Ovary (tissue), 9 donors: ENCODE results near the gene LRRC71. TPM values are rescaled to one million over a fixed set of nuclear protein-coding genes. Genes with fewer than 3 reads are reported as not detected.
A peak's percentile ranks its signal among the peaks of the same experiment; 100 is the strongest.

Source experiments
- DNase-seq, 5 donors: peaks; one replicate each; pipeline ENCODE4 v3.0.0-alpha.2; 2019 to 2020
- H3K27ac ChIP-seq, 2 donors: fragments of 200-600 bp; one replicate each; pipeline versions ENCODE4 v1.5.1 to v1.8.0; 2019 to 2022
- H3K27me3 ChIP-seq: fragments of 200-600 bp; one replicate; pipeline ENCODE4 v1.8.0; 2022
- H3K36me3 ChIP-seq: fragments of 200-600 bp; sonication (generic); one replicate; pipeline ENCODE4 v1.5.1; 2019
- H3K4me1 ChIP-seq: one replicate; pipeline ENCODE4 v1.8.1; 2013; ENCODE audit warnings: mild to moderate bottlenecking, moderate library complexity; ENCODE audit not compliant: insufficient read depth
- H3K4me3 ChIP-seq: fragments of 200-600 bp; sonication (generic); one replicate; pipeline ENCODE4 v1.5.1; 2017
- H3K9me3 ChIP-seq, 2 donors: fragments of 200-600 bp in 1 of 2; sonication (generic) in 1 of 2; one replicate each; pipeline versions ENCODE4 v1.5.1 to v1.8.1; 2013 to 2019; ENCODE audit warnings: mild to moderate bottlenecking in 1 of 2, moderate library complexity in 1 of 2
- EP300 ChIP-seq: sonication (generic); formaldehyde crosslinking; IDR thresholded peaks from one replicate; pipeline ENCODE4 v1.6.1; 2017; ENCODE audit warnings: antibody characterized with exemption
- POLR2A ChIP-seq: fragments of 450-650 bp; IDR thresholded peaks from one replicate; pipeline ENCODE4 v1.6.1; 2017; ENCODE audit warnings: antibody characterized with exemption, mild to moderate bottlenecking, moderate library complexity
- WGBS, 3 donors: extraction: QIAGEN DNeasy Blood & Tissue Kit in 1 of 3; methylation state at CpG; one replicate each; pipeline versions ENCODE4 v1.1.5 to v1.1.7; 2013 to 2017; 5-methylcytosine and 5-hydroxymethylcytosine counted together
- intact Hi-C, 4 donors: fragments of 100-400 bp; cut with DNase I; formaldehyde crosslinking; loops; one replicate each; pipeline versions ENCODE4 v1.11.0 to v1.15.1; 2022 to 2023
- microRNA counts: library from miRNA; unstranded; fragments of <30 nt; microRNA quantifications from one replicate; lab custom pipeline; 2016
- microRNA-seq, 3 donors: library from miRNA; unstranded; fragments of <30 nt; microRNA quantifications; one replicate each; pipeline versions ENCODE4 to v1.2.0, GENCODE V29; 2019 to 2020
- polyA plus RNA-seq, 2 donors: library from polyadenylated mRNA; stranded (reverse); fragments of 200-250 nt in 1 of 2; fragments of 350-450 nt in 1 of 2; fragmentation: Illumina TruSeq in 1 of 2; extraction: RNeasy Lipid Tissue Mini Kit (QIAGEN cat#74804) in 1 of 2; gene quantifications; one replicate each; pipeline ENCODE4 v1.2.3, GENCODE V29; 2013 to 2014
- small RNA-seq: library from RNA; depleted of rRNA; stranded (forward); fragments of <200 nt; gene quantifications from one replicate; pipeline ENCODE3, GENCODE V24; 2016
- total RNA-seq, 7 donors: library from RNA; depleted of rRNA in 2 of 7; stranded (reverse); fragments of >200 nt in 2 of 7; fragmentation: NEBNext Ultra II Directional in 3 of 7; extraction: Animal tissue kit (Norgen Biotek cat#: 25700) in 3 of 7; gene quantifications; one replicate each; pipeline versions ENCODE4 v1.1.0 to v1.2.4, GENCODE V29; 2016 to 2023
- TF ChIP-seq, protein P1 (sequence below), 3 donors: fragments of 450-650 bp in 2 of 3; fragments of 200-600 bp in 1 of 3; IDR thresholded peaks; one replicate each; pipeline versions ENCODE4 v1.5.1 to v1.8.0; 2016 to 2022; ENCODE audit warnings: antibody characterized with exemption in 3 of 3, mild to moderate bottlenecking in 1 of 3
- donor health status: DM: no; HTN: no; CAD: no; lungs with moderate emphysema.
- donor health status: DM: no; HTN: no; CAD: no.
- donor health status: Bipolar disorder and iron deficiency.
- donor health status: DM: yes; HTN: yes; CAD: no.
- donor health status: DM: no; HTN: no; CAD: no.
- donor health status: DM: yes; HTN: yes; CAD: no.

Gene LRRC71
- total and polyA plus RNA-seq, 9 donors = 0.07 to 11.1 (median 0.80) TPM; not detected in 3

GRCh38 chr1:156973417-156973816, 53.0 kb downstream of the LRRC71 start:
- no peak overlapping the region for H3K4me3 ChIP-seq
- H3K36me3 ChIP-seq = no peaks in the 10 kb centered on the region
- H3K27me3 ChIP-seq = no peaks in the 10 kb centered on the region
- H3K9me3 ChIP-seq = no peaks in the 10 kb centered on the region
- no peak for DNase-seq
- H3K4me1 ChIP-seq = no peaks in the 10 kb centered on the region
- TF ChIP-seq, protein P1, sequence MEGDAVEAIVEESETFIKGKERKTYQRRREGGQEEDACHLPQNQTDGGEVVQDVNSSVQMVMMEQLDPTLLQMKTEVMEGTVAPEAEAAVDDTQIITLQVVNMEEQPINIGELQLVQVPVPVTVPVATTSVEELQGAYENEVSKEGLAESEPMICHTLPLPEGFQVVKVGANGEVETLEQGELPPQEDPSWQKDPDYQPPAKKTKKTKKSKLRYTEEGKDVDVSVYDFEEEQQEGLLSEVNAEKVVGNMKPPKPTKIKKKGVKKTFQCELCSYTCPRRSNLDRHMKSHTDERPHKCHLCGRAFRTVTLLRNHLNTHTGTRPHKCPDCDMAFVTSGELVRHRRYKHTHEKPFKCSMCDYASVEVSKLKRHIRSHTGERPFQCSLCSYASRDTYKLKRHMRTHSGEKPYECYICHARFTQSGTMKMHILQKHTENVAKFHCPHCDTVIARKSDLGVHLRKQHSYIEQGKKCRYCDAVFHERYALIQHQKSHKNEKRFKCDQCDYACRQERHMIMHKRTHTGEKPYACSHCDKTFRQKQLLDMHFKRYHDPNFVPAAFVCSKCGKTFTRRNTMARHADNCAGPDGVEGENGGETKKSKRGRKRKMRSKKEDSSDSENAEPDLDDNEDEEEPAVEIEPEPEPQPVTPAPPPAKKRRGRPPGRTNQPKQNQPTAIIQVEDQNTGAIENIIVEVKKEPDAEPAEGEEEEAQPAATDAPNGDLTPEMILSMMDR (IDR thresholded peaks at IDR 0.05) = no peak
- TF ChIP-seq POLR2A (no peak), EP300 (no peak)
- intact Hi-C loops = no loop called here
- 96 to 100% (median 99%) methylated on average over 2 of the region's 2 CpGs for WGBS, 3 donors
- H3K27ac ChIP-seq = no peak overlapping the region

DNA sequence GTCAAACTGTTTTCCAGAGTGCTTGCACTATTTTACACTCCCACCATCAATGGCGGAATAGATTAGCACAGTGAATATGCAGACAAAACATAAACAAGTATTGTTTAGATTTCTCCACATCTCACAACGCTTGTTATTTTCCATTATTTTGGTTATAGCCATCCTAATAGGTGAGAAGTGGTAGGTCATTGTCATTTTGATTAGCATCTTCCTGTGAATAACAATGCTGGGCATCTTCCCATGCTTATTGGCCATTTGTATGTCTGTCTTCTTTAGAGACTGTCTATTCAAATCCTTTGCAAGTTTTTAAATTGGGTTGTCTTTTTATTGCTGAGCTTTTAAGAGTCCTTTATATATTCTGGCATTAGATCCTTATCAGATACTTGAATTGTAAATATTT, 54.7 kb downstream of the LRRC71 start:
- TF ChIP-seq, protein P1 (IDR thresholded peaks at IDR 0.05) = no peak
- no peak for TF ChIP-seq POLR2A
- TF ChIP-seq EP300 = no peak
- H3K27ac ChIP-seq = no peak overlapping the region
- WGBS, 3 donors = 47 to 59% (median 53%) methylated on average over 2 of the region's 2 CpGs
- no peaks in the 10 kb centered on the region for H3K36me3 ChIP-seq
- no peaks in the 10 kb centered on the region for H3K27me3 ChIP-seq
- intact Hi-C loops = no loop called here
- no peak for DNase-seq
- H3K9me3 ChIP-seq = no peaks in the 10 kb centered on the region
- no peaks in the 10 kb centered on the region for H3K4me1 ChIP-seq
- H3K4me3 ChIP-seq = no peak overlapping the region

GRCh38 chr1:156980551-156980950, 60.1 kb downstream of the LRRC71 start:
- intact Hi-C loops = no loop called here
- no peaks in the 10 kb centered on the region for H3K36me3 ChIP-seq
- DNase-seq = no peak
- H3K4me1 ChIP-seq = no peaks in the 10 kb centered on the region
- no peaks in the 10 kb centered on the region for H3K9me3 ChIP-seq
- H3K27ac ChIP-seq = no peak overlapping the region
- no peaks in the 10 kb centered on the region for H3K27me3 ChIP-seq
- H3K4me3 ChIP-seq = no peak overlapping the region
- 13 to 20% (median 13%) methylated on average over 4 of the region's 4 CpGs for WGBS, 3 donors
- TF ChIP-seq, protein P1 (IDR thresholded peaks at IDR 0.05) = no peak
- no peak for TF ChIP-seq POLR2A
- no peak for TF ChIP-seq EP300

MicroRNA genes within 50 kb of the gene (microRNA counts, 767-probe panel; counts per million panel counts)
- 530 counts per million, percentile 78 among the panel's probes with 10 or more counts for microRNA hsa-miR-765 (lab: Ali Mortazavi, UCI)

Small RNA genes within 50 kb of the gene (microRNA-seq; reads per million reads assigned to microRNA genes)
- 0 to 0.38 (median 0.16) reads per million in 3 donors for gene MIR765

Small RNA genes within 50 kb of the gene (small RNA-seq; reads per million reads assigned to genes)
- not detected for gene MIR765

Other genes with a start within 250 kb of the LRRC71 start
- 10 to 100 TPM in 3 of 7 donors, 1 to 10 TPM in 4; 3.5 to 32.9 (median 9.8) TPM for gene NES, start 243.2 kb upstream of the LRRC71 start, total RNA-seq
- 10 to 100 TPM; 13.5 to 31.7 TPM for gene NES, start 243.2 kb upstream of the LRRC71 start, polyA plus RNA-seq
- gene CRABP2, start 215.0 kb upstream of the LRRC71 start, total RNA-seq = 10 to 100 TPM in 3 of 7 donors, 1 to 10 TPM in 4; 1.8 to 31.5 (median 5.5) TPM
- 10 to 100 TPM in 1 of 2 donors, 1 to 10 TPM in 1; 1.4 to 22.9 TPM for gene CRABP2, start 215.0 kb upstream of the LRRC71 start, polyA plus RNA-seq
- gene METTL25B, start 192.2 kb upstream of the LRRC71 start, total RNA-seq = 10 to 100 TPM; 22.4 to 39.6 (median 33.2) TPM
- 10 to 100 TPM; 18.1 to 33.2 TPM for gene METTL25B, start 192.2 kb upstream of the LRRC71 start, polyA plus RNA-seq
- 10 to 100 TPM; 11.7 to 33.8 (median 26.1) TPM for gene ISG20L2, start 191.9 kb upstream of the LRRC71 start, total RNA-seq
- 10 to 100 TPM; 13.6 to 58.7 TPM for gene ISG20L2, start 191.9 kb upstream of the LRRC71 start, polyA plus RNA-seq
- gene MRPL24, start 179.5 kb upstream of the LRRC71 start, total RNA-seq = 10 to 100 TPM; 23.1 to 83.3 (median 61.8) TPM
- gene MRPL24, start 179.5 kb upstream of the LRRC71 start, polyA plus RNA-seq = 100 to 1,000 TPM in 1 of 2 donors, 10 to 100 TPM in 1; 71.3 to 173 TPM
- gene HDGF, start 169.0 kb upstream of the LRRC71 start, total RNA-seq = 100 to 1,000 TPM in 6 of 7 donors, 10 to 100 TPM in 1; 81.1 to 175 (median 146) TPM
- gene HDGF, start 169.0 kb upstream of the LRRC71 start, polyA plus RNA-seq = 100 to 1,000 TPM; 104 to 184 TPM
- gene PRCC, start 153.1 kb upstream of the LRRC71 start, total RNA-seq = 10 to 100 TPM; 24.7 to 65.2 (median 50.9) TPM
- 10 to 100 TPM; 38.6 to 72.5 TPM for gene PRCC, start 153.1 kb upstream of the LRRC71 start, polyA plus RNA-seq
- gene SH2D2A, start 103.8 kb upstream of the LRRC71 start, total RNA-seq = 1 to 10 TPM in 4 of 7 donors, under 1 TPM in 3; 0.40 to 2.8 (median 1.4) TPM
- under 1 TPM; 0.19 to 0.65 TPM for gene SH2D2A, start 103.8 kb upstream of the LRRC71 start, polyA plus RNA-seq
- gene INSRR, start 61.5 kb upstream of the LRRC71 start, total RNA-seq = under 1 TPM in 1 of 7 donors, not detected in 6; 0.15 TPM
- gene INSRR, start 61.5 kb upstream of the LRRC71 start, polyA plus RNA-seq = under 1 TPM in 1 of 2 donors, not detected in 1; 0.02 TPM
- gene NTRK1, start 59.8 kb upstream of the LRRC71 start, total RNA-seq = under 1 TPM in 4 of 7 donors, not detected in 3; 0.34 to 0.92 (median 0.41) TPM
- gene NTRK1, start 59.8 kb upstream of the LRRC71 start, polyA plus RNA-seq = under 1 TPM in 1 of 2 donors, not detected in 1; 0.11 TPM
- 10 to 100 TPM in 5 of 7 donors, 1 to 10 TPM in 2; 4.3 to 20.2 (median 12.3) TPM for gene PEAR1, start 26.9 kb upstream of the LRRC71 start, total RNA-seq
- 10 to 100 TPM; 13.7 to 21.2 TPM for gene PEAR1, start 26.9 kb upstream of the LRRC71 start, polyA plus RNA-seq
- 10 to 100 TPM; 17.3 to 43.9 (median 29.7) TPM for gene ARHGEF11, start 125.1 kb downstream of the LRRC71 start, total RNA-seq
- 10 to 100 TPM; 14.3 to 19.0 TPM for gene ARHGEF11, start 125.1 kb downstream of the LRRC71 start, polyA plus RNA-seq
- not detected for gene ETV3L, start 179.2 kb downstream of the LRRC71 start, total RNA-seq
- not detected for gene ETV3L, start 179.2 kb downstream of the LRRC71 start, polyA plus RNA-seq
- 10 to 100 TPM; 12.8 to 36.4 (median 23.8) TPM for gene ETV3, start 217.8 kb downstream of the LRRC71 start, total RNA-seq
- gene ETV3, start 217.8 kb downstream of the LRRC71 start, polyA plus RNA-seq = 10 to 100 TPM in 1 of 2 donors, 1 to 10 TPM in 1; 8.0 to 12.5 TPM